HEK293 (cell line): ENCODE measurements around the gene FAAH.

Experiments
- CTCF ChIA-PET: fragments of 350-600 bp; formaldehyde crosslinking; extraction: SDS; loops from one replicate; lab custom pipeline; 2021; ENCODE audit warnings: antibody characterized with exemption; lab: Yijun Ruan, JAX
- POLR2A ChIA-PET: fragments of 300-600 bp; formaldehyde crosslinking; extraction: SDS; loops from one replicate; lab custom pipeline; 2020; ENCODE audit warnings: antibody characterized with exemption, inconsistent platforms; lab: Yijun Ruan, JAX
- H3K27ac ChIP-seq: fragments of 200-500 bp; sonication (Bioruptor generic); 2 replicates; pipeline ENCODE4 v1.5.1; 2014; ENCODE audit warnings: low read depth, low read length, control low read depth, inconsistent platforms; ENCODE audit errors: extremely low read depth
- H3K36me3 ChIP-seq, 2 experiments: fragments of 200-500 bp in 1 of 2; sonication (Bioruptor generic) in 1 of 2; 1 replicate in 1 of 2; 2 replicates in 1 of 2; pipeline ENCODE4 v1.5.1; 2014 to 2017; ENCODE audit warnings: inconsistent platforms in 2 of 2, low read length in 2 of 2; ENCODE audit not compliant: control insufficient read depth in 2 of 2, insufficient read depth in 1 of 2
- H3K4me1 ChIP-seq: fragments of 200-500 bp; sonication (Bioruptor generic); 2 replicates; pipeline ENCODE4 v1.5.1; 2014; ENCODE audit warnings: mild to moderate bottlenecking, low read length, inconsistent platforms; ENCODE audit not compliant: control insufficient read depth, insufficient read depth
- H3K4me3 ChIP-seq: 2 replicates; pipeline ENCODE4 v1.5.1; 2011; ENCODE audit warnings: low read depth, mild to moderate bottlenecking, control low read depth, low read length, moderate library complexity
- H3K9me3 ChIP-seq: fragments of 200-500 bp; sonication (Bioruptor generic); 2 replicates; pipeline ENCODE4 v1.5.1; 2014; ENCODE audit warnings: low read depth, low read length, inconsistent platforms; ENCODE audit not compliant: control insufficient read depth, insufficient read depth
- BCL6B ChIP-seq: fragments of 450-650 bp; formaldehyde crosslinking; IDR thresholded peaks from 2 replicates; pipeline ENCODE4 v1.5.1; 2017; ENCODE audit warnings: missing biosample characterization, missing genetic modification characterization
- GLIS2 ChIP-seq: fragments of 450-650 bp; formaldehyde crosslinking; IDR thresholded peaks from 2 replicates; pipeline ENCODE4 v1.5.1; 2016; ENCODE audit warnings: missing biosample characterization, missing genetic modification characterization
- PATZ1 ChIP-seq: fragments of 450-650 bp; formaldehyde crosslinking; IDR thresholded peaks from 2 replicates; pipeline ENCODE4 v1.5.1; 2016; ENCODE audit warnings: missing biosample characterization, missing genetic modification characterization
- PRDM10 ChIP-seq: fragments of 450-650 bp; formaldehyde crosslinking; IDR thresholded peaks from 2 replicates; pipeline ENCODE4 v1.5.1; 2016; ENCODE audit warnings: missing biosample characterization, missing genetic modification characterization
- SCRT1 ChIP-seq: fragments of 450-650 bp; formaldehyde crosslinking; IDR thresholded peaks from 2 replicates; pipeline ENCODE4 v1.5.1; 2016; ENCODE audit warnings: missing biosample characterization, missing genetic modification characterization, borderline replicate concordance
- SP7 ChIP-seq: fragments of 450-650 bp; formaldehyde crosslinking; IDR thresholded peaks from 2 replicates; pipeline ENCODE4 v1.5.1; 2016; ENCODE audit warnings: missing biosample characterization, missing genetic modification characterization
- ZFP37 ChIP-seq: fragments of 450-650 bp; formaldehyde crosslinking; IDR thresholded peaks from 2 replicates; pipeline ENCODE4 v1.5.1; 2016; ENCODE audit warnings: missing biosample characterization, missing genetic modification characterization
- ZNF184 ChIP-seq: fragments of 450-650 bp; IDR thresholded peaks from 2 replicates; pipeline ENCODE4 v1.5.1; 2018; ENCODE audit warnings: missing biosample characterization, mild to moderate bottlenecking, missing genetic modification characterization
- ZNF266 ChIP-seq: fragments of 450-650 bp; formaldehyde crosslinking; IDR thresholded peaks from 2 replicates; pipeline ENCODE4 v1.5.1; 2016; ENCODE audit warnings: missing biosample characterization, missing genetic modification characterization, low read depth
- ZNF335 ChIP-seq: fragments of 450-650 bp; formaldehyde crosslinking; conservative IDR thresholded peaks from 2 replicates; pipeline ENCODE4 v1.5.1; 2016; ENCODE audit warnings: missing biosample characterization, missing genetic modification characterization
- ZNF354C ChIP-seq: fragments of 450-650 bp; formaldehyde crosslinking; IDR thresholded peaks from 2 replicates; pipeline ENCODE4 v1.5.1; 2016; ENCODE audit warnings: missing biosample characterization, missing genetic modification characterization, low read depth, borderline replicate concordance
- ZNF514 ChIP-seq: fragments of 450-650 bp; formaldehyde crosslinking; IDR thresholded peaks from 2 replicates; pipeline ENCODE4 v1.5.1; 2016; ENCODE audit warnings: missing biosample characterization, missing genetic modification characterization
- ZNF549 ChIP-seq: fragments of 450-650 bp; IDR thresholded peaks from 2 replicates; pipeline ENCODE4 v1.5.1; 2018; ENCODE audit warnings: missing biosample characterization, missing genetic modification characterization, mild to moderate bottlenecking, inconsistent platforms, moderate library complexity
- ZNF571 ChIP-seq: fragments of 450-650 bp; formaldehyde crosslinking; IDR thresholded peaks from 2 replicates; pipeline ENCODE4 v1.5.0; 2017; ENCODE audit warnings: missing biosample characterization, missing genetic modification characterization
- ZNF626 ChIP-seq: fragments of 450-650 bp; sonication (Bioruptor Pico); formaldehyde crosslinking; IDR thresholded peaks from 2 replicates; pipeline ENCODE4 v1.5.1; 2018; ENCODE audit warnings: missing biosample characterization, missing genetic modification characterization, inconsistent platforms
- ZNF639 ChIP-seq: fragments of 450-650 bp; formaldehyde crosslinking; IDR thresholded peaks from 2 replicates; pipeline ENCODE4 v1.5.1; 2016; ENCODE audit warnings: missing biosample characterization, missing genetic modification characterization
- ZNF658 ChIP-seq: fragments of 450-650 bp; formaldehyde crosslinking; IDR thresholded peaks from 2 replicates; pipeline ENCODE4; 2016; ENCODE audit warnings: missing biosample characterization, missing genetic modification characterization
- ZNF660 ChIP-seq: fragments of 450-650 bp; IDR thresholded peaks from 2 replicates; pipeline ENCODE4 v1.5.1; 2018; ENCODE audit warnings: missing biosample characterization, mild to moderate bottlenecking, missing genetic modification characterization
- ZNF692 ChIP-seq: fragments of 450-650 bp; formaldehyde crosslinking; IDR thresholded peaks from 2 replicates; pipeline ENCODE4 v1.5.1; 2016; ENCODE audit warnings: missing biosample characterization, missing genetic modification characterization
- ZNF701 ChIP-seq: fragments of 450-650 bp; formaldehyde crosslinking; IDR thresholded peaks from 2 replicates; pipeline ENCODE4 v1.5.1; 2016; ENCODE audit warnings: missing biosample characterization, missing genetic modification characterization
- ZNF777 ChIP-seq: fragments of 450-650 bp; formaldehyde crosslinking; IDR thresholded peaks from 2 replicates; pipeline ENCODE4 v1.5.1; 2017; ENCODE audit warnings: missing biosample characterization, missing genetic modification characterization, borderline replicate concordance
- ZNF785 ChIP-seq: fragments of 450-650 bp; formaldehyde crosslinking; IDR thresholded peaks from 2 replicates; pipeline ENCODE4 v1.5.1; 2016; ENCODE audit warnings: missing biosample characterization, missing genetic modification characterization
- ZSCAN16 ChIP-seq: fragments of 450-650 bp; formaldehyde crosslinking; IDR thresholded peaks from 2 replicates; pipeline ENCODE4 v1.5.1; 2016; ENCODE audit warnings: missing biosample characterization, missing genetic modification characterization
- ZSCAN5A ChIP-seq: fragments of 450-650 bp; formaldehyde crosslinking; IDR thresholded peaks from 2 replicates; pipeline ENCODE4 v1.5.1; 2016; ENCODE audit warnings: missing biosample characterization, missing genetic modification characterization
- ZXDB ChIP-seq: fragments of 450-650 bp; formaldehyde crosslinking; IDR thresholded peaks from 2 replicates; pipeline ENCODE4 v1.5.1; 2016; ENCODE audit warnings: missing biosample characterization, missing genetic modification characterization

The FAAH gene

GRCh38 chr1:46394108-46394871 lies at the start of gene FAAH:
FAAH (plus strand) TSS chr1:46394317; CDS start chr1:46394349, 32 bp downstream.
- H3K36me3 ChIP-seq: no peaks in the 10 kb centered on the region
- CTCF ChIA-PET: interaction anchor here (0.8 to 1.6 kb wide), 3 partner anchors 10 to 53 kb away, joined by 4 to 5 read pairs (median 5); no protein-coding TSS in a partner anchor
- POLR2A ChIA-PET: no interaction called here
- H3K27ac ChIP-seq: peak within 1 kb of the TSS; percentile 24; the same call in 1 of the 2 replicates
- peaks cover 2% of the 10 kb centered on the region; the same call in 1 of the 2 replicates for H3K4me1 ChIP-seq
- H3K9me3 ChIP-seq: no peaks in the 10 kb centered on the region
- H3K4me3 ChIP-seq: peak within 1 kb of the TSS; percentile 40
- no peak for TF ChIP-seq ZNF354C (tag by site-specific recombination)
- no peak for TF ChIP-seq ZNF639
- TF ChIP-seq ZNF626 (tag by site-specific recombination): no peak; the same call in 1 of the 2 replicates
- TF ChIP-seq ZNF658 (tag by site-specific recombination): no peak
- no peak for TF ChIP-seq ZNF785 (tag by site-specific recombination)
- TF ChIP-seq ZNF184 (tag by site-specific recombination): peak; percentile 60; the same call in 1 of the 2 replicates
- TF ChIP-seq SP7 (tag by site-specific recombination): no peak; the same call in none of the 2 replicates
- TF ChIP-seq BCL6B (tag by site-specific recombination): no peak
- no peak for TF ChIP-seq PRDM10 (tag by site-specific recombination)
- no peak for TF ChIP-seq ZNF514
- TF ChIP-seq ZNF571: no peak
- no peak for TF ChIP-seq SCRT1 (tag by site-specific recombination)
- TF ChIP-seq ZNF701 (tag by site-specific recombination): no peak
- TF ChIP-seq ZNF660 (tag by site-specific recombination): peak; percentile 90
- TF ChIP-seq ZNF549 (tag by site-specific recombination): no peak; the same call in 1 of the 2 replicates
- TF ChIP-seq ZNF692 (tag by site-specific recombination): peak; percentile 90
- TF ChIP-seq ZNF266 (tag by site-specific recombination): no peak
- TF ChIP-seq ZSCAN16 (tag by site-specific recombination): 0 out of 2 replicates have a peak, but pooled peaks have one; percentile 34
- peak; percentile 54 for TF ChIP-seq ZNF335 (tag by site-specific recombination)
- TF ChIP-seq ZNF777 (tag by site-specific recombination): no peak
- TF ChIP-seq ZXDB (tag by site-specific recombination): peak; percentile 70; the same call in 1 of the 2 replicates
- TF ChIP-seq ZSCAN5A (tag by site-specific recombination): peak; percentile 82; the same call in 1 of the 2 replicates
- TF ChIP-seq GLIS2 (tag by site-specific recombination): peak; percentile 87
- no peak for TF ChIP-seq ZFP37
- peak; percentile 94 for TF ChIP-seq PATZ1 (tag by site-specific recombination)
